Parathyroid adenoma (tissue), 2 donors: ENCODE data around the gene SMAD3.

ENCODE experiments used
- H2AFZ ChIP-seq: fragments of 300-600 bp; sonication (generic); one replicate; pipeline ENCODE4 v1.7.0; 2017; ENCODE audit warnings: antibody characterized with exemption, mild to moderate bottlenecking
- H3K27ac ChIP-seq: fragments of 300-600 bp; sonication (generic); one replicate; pipeline ENCODE4 v1.7.0; 2017
- H3K27me3 ChIP-seq: fragments of 300-600 bp; sonication (generic); one replicate; pipeline ENCODE4 v1.7.0; 2017; ENCODE audit warnings: low read length; ENCODE audit not compliant: control insufficient read depth, insufficient read depth
- H3K36me3 ChIP-seq: fragments of 300-600 bp; sonication (generic); one replicate; pipeline ENCODE4 v1.7.0; 2017; ENCODE audit warnings: low read length; ENCODE audit not compliant: control insufficient read depth, insufficient read depth
- H3K4me1 ChIP-seq: fragments of 300-600 bp; sonication (generic); one replicate; pipeline ENCODE4 v1.7.0; 2017; ENCODE audit warnings: control low read depth
- H3K4me2 ChIP-seq: fragments of 300-600 bp; sonication (generic); one replicate; pipeline ENCODE4 v1.7.0; 2017; ENCODE audit warnings: low read length
- H3K4me3 ChIP-seq: fragments of 300-600 bp; sonication (generic); one replicate; pipeline ENCODE4 v1.7.0; 2017; ENCODE audit warnings: low read depth, low read length
- H3K79me2 ChIP-seq: fragments of 300-600 bp; sonication (generic); one replicate; pipeline ENCODE4 v1.7.0; 2017; ENCODE audit warnings: control low read depth
- H3K9ac ChIP-seq: fragments of 300-600 bp; sonication (generic); one replicate; pipeline ENCODE4 v1.7.0; 2017; ENCODE audit warnings: mild to moderate bottlenecking
- H3K9me3 ChIP-seq: fragments of 300-600 bp; sonication (generic); one replicate; pipeline ENCODE4 v1.7.0; 2017; ENCODE audit warnings: low read length; ENCODE audit not compliant: control insufficient read depth
- TF ChIP-seq, protein P1 (sequence below): fragments of 300-600 bp; sonication (generic); IDR thresholded peaks from one replicate; pipeline ENCODE4 v1.7.0; 2017; ENCODE audit warnings: antibody characterized with exemption, mild to moderate bottlenecking
- donor health status: primary hyperparathyroidism.

The SMAD3 gene

DNA sequence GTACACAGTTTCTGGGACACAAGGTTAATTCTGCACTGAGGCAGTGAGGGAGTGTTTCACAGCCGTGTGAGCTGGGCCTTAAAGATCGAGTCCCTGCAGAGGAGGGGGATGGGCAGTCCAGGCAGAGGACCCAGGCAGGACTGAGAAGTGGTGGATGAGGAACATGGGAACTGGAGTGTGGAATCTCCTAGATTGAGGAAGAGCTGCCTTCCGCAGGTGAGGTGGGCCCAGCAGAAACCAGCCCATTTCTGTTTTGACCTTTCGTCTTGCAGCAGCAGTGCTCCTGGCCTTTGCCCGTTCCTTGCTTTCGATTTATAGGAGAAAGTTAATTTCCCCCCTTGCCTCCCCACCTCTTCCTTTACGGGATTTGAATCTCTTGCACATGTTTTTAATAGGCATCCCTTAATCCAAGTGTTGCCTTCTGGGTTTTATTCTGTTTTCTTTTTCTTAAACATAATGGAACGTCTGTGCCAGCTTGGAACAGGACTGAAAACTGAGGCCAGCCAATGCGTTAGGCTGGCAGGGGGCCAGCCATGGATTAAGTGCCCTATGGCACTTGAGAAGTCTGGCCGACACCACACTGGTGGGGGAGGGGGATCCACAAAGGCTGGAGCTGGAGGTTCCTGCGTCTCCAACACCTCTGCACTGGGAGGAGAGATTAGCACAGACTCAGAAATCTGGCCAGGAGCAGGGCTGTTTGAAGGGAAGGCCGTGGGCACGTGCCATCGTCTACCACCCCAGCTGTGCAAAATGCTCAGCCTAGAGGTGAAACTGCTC, 111.0 kb downstream of the SMAD3 start:
- TF ChIP-seq, protein P1, sequence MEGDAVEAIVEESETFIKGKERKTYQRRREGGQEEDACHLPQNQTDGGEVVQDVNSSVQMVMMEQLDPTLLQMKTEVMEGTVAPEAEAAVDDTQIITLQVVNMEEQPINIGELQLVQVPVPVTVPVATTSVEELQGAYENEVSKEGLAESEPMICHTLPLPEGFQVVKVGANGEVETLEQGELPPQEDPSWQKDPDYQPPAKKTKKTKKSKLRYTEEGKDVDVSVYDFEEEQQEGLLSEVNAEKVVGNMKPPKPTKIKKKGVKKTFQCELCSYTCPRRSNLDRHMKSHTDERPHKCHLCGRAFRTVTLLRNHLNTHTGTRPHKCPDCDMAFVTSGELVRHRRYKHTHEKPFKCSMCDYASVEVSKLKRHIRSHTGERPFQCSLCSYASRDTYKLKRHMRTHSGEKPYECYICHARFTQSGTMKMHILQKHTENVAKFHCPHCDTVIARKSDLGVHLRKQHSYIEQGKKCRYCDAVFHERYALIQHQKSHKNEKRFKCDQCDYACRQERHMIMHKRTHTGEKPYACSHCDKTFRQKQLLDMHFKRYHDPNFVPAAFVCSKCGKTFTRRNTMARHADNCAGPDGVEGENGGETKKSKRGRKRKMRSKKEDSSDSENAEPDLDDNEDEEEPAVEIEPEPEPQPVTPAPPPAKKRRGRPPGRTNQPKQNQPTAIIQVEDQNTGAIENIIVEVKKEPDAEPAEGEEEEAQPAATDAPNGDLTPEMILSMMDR: no peak
- H3K9ac ChIP-seq: no peak overlapping the region
- no peaks in the 10 kb centered on the region for H3K9me3 ChIP-seq
- H3K4me1 ChIP-seq: peaks cover 3% of the 10 kb centered on the region
- H2AFZ ChIP-seq: no peak overlapping the region
- H3K27me3 ChIP-seq: no peaks in the 10 kb centered on the region
- H3K36me3 ChIP-seq: no peaks in the 10 kb centered on the region
- no peak overlapping the region for H3K4me2 ChIP-seq
- H3K79me2 ChIP-seq: no peaks in the 10 kb centered on the region
- no peak overlapping the region for H3K27ac ChIP-seq
- H3K4me3 ChIP-seq: no peak overlapping the region

GRCh38 chr15:67177752-67178151, 112.3 kb downstream of the SMAD3 start:
- no peak overlapping the region for H3K4me2 ChIP-seq
- no peaks in the 10 kb centered on the region for H3K36me3 ChIP-seq
- H2AFZ ChIP-seq: no peak overlapping the region
- H3K9me3 ChIP-seq: no peaks in the 10 kb centered on the region
- H3K79me2 ChIP-seq: no peaks in the 10 kb centered on the region
- H3K4me3 ChIP-seq: no peak overlapping the region
- TF ChIP-seq, protein P1: no peak
- no peak overlapping the region for H3K9ac ChIP-seq
- no peaks in the 10 kb centered on the region for H3K4me1 ChIP-seq
- no peak overlapping the region for H3K27ac ChIP-seq
- no peaks in the 10 kb centered on the region for H3K27me3 ChIP-seq

DNA sequence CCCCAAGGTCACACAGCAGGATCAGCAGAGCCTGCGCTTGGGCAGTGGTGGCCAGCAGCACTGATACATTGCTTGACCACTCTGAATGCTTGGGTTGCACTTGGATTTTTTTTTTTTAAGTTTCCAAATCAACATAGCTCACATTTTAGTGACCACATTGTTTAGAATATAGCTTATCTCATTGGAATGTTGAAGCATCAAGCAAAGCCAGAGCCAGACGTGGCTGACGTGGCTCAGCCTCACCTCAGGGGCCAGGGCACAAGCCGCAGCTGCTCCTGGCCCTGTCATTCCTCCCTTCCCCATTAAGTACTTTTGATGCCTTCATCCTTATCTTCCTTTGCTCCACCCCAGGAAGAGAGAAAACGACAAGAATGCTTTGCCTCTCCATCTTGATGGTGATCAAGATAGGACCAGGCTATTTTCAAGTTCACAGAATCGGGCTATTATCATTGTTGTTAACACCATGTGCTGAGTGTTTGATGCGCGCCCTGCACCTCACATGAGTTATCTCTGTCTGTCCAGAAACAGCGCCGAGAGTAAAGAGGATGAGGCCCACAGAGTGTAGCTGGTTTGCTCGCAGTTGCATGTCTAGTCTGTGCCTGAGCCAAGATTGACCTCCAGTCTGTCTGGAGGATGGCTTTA, 113.3 kb downstream of the SMAD3 start:
- Histone ChIP-seq H3K9me3 (no peaks in the 10 kb centered on the region), H3K79me2 (no peaks in the 10 kb centered on the region), H3K4me3 (no peak overlapping the region), H2AFZ (no peak overlapping the region), H3K27ac (no peak overlapping the region), H3K27me3 (no peaks in the 10 kb centered on the region), H3K9ac (no peak overlapping the region), H3K4me1 (no peaks in the 10 kb centered on the region), H3K4me2 (no peak overlapping the region), H3K36me3 (no peaks in the 10 kb centered on the region)
- TF ChIP-seq, protein P1: no peak

DNA sequence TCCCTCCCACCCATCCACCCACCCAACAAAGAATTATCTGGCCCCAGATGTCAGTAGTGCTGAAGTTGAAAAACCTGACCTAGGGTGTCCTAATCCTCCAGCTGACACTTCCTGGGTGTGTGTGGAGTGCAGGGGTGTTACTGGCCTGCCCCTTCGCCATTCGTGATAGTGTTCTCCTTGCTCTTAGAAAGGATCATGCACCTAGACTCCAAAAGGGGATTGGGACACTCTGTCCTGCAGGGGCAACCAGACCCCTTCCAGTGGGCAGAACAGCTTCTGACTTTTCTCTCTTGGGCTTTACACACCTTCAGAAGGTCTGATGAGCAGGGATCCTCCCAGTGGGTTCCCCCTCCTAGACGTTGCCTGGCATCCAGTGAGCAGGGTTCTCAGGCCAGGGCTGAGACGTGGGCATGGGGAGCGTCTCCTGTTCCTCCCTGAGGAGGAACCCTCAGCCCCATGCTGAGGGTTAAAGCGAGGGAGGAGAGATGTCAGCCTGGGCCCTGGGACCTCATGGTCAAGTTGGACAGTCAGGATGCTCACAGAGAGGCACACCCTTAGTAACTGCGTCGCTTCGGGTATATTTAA, 114.1 kb downstream of the SMAD3 start:
- Histone ChIP-seq H3K4me1 (no peaks in the 10 kb centered on the region), H3K4me2 (no peak overlapping the region), H3K9ac (no peak overlapping the region), H3K27me3 (no peaks in the 10 kb centered on the region), H3K9me3 (no peaks in the 10 kb centered on the region), H3K36me3 (no peaks in the 10 kb centered on the region), H3K4me3 (no peak overlapping the region), H3K27ac (no peak overlapping the region), H2AFZ (no peak overlapping the region), H3K79me2 (no peaks in the 10 kb centered on the region)
- TF ChIP-seq, protein P1: no peak
